ENCODE data around the gene ZBTB45.
"Not testable (repeated sequence)": the region's sequence is repeated elsewhere in the genome, so short reads cannot be mapped to it uniquely, and the experiment has no call there.

DNA sequence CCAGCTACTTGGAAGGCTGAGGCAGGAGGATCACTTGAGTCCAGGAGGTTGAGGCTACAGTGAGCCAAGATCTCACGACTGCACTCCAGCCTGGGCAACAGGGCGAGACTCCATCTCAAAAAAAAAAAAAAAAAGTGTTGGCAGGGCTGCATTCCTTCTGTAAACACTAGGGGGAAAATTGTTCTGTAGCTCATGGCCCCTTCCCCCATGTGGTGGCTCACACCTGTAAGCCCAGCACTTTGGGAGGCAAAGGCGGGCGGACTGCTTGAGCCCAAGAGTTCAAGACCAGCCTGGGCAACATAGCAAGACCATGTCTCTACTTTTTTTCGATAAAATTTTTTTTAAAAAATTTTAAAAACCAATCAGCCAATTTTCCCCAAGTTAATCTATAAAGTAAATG lies 35.3 kb downstream of the ZBTB45 start:
- TF ChIP-seq EZH2phosphoT487 (IDR thresholded peaks at IDR 0.05; ENCODE audit: borderline replicate concordance); SIN3A (IDR thresholded peaks at IDR 0.05; ENCODE audit: low read depth); CEBPB (IDR thresholded peaks at IDR 0.05; ENCODE audit: low read depth); POLR2A (IDR thresholded peaks at IDR 0.05; ENCODE audit: borderline replicate concordance, extremely low read depth, insufficient read depth, insufficient read length); POLR2AphosphoS5 (IDR thresholded peaks at IDR 0.05; ENCODE audit: low read depth, low read length); EZH2 (IDR thresholded peaks at IDR 0.05); ELF1 (IDR thresholded peaks at IDR 0.05; ENCODE audit: borderline replicate concordance, low read depth); JUND (IDR thresholded peaks at IDR 0.05); SP1 (IDR thresholded peaks at IDR 0.05; ENCODE audit: low read depth); TCF7L2 (IDR thresholded peaks at IDR 0.05; ENCODE audit: borderline replicate concordance, extremely low read depth, insufficient read depth, insufficient read length): not testable (repeated sequence)
- TF ChIP-seq, protein P1, sequence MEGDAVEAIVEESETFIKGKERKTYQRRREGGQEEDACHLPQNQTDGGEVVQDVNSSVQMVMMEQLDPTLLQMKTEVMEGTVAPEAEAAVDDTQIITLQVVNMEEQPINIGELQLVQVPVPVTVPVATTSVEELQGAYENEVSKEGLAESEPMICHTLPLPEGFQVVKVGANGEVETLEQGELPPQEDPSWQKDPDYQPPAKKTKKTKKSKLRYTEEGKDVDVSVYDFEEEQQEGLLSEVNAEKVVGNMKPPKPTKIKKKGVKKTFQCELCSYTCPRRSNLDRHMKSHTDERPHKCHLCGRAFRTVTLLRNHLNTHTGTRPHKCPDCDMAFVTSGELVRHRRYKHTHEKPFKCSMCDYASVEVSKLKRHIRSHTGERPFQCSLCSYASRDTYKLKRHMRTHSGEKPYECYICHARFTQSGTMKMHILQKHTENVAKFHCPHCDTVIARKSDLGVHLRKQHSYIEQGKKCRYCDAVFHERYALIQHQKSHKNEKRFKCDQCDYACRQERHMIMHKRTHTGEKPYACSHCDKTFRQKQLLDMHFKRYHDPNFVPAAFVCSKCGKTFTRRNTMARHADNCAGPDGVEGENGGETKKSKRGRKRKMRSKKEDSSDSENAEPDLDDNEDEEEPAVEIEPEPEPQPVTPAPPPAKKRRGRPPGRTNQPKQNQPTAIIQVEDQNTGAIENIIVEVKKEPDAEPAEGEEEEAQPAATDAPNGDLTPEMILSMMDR (IDR thresholded peaks at IDR 0.05 in 2 of 3, conservative IDR thresholded peaks at IDR 0.05 in 1 of 3; ENCODE audit: borderline replicate concordance in 1 of 3, insufficient read depth in 1 of 3, low read depth in 2 of 3, low read length in 2 of 3) = 0 out of 6 replicates have a peak, but pooled peaks of 1 of the 3 experiments have one; percentile 12
- TF ChIP-seq, protein P2, sequence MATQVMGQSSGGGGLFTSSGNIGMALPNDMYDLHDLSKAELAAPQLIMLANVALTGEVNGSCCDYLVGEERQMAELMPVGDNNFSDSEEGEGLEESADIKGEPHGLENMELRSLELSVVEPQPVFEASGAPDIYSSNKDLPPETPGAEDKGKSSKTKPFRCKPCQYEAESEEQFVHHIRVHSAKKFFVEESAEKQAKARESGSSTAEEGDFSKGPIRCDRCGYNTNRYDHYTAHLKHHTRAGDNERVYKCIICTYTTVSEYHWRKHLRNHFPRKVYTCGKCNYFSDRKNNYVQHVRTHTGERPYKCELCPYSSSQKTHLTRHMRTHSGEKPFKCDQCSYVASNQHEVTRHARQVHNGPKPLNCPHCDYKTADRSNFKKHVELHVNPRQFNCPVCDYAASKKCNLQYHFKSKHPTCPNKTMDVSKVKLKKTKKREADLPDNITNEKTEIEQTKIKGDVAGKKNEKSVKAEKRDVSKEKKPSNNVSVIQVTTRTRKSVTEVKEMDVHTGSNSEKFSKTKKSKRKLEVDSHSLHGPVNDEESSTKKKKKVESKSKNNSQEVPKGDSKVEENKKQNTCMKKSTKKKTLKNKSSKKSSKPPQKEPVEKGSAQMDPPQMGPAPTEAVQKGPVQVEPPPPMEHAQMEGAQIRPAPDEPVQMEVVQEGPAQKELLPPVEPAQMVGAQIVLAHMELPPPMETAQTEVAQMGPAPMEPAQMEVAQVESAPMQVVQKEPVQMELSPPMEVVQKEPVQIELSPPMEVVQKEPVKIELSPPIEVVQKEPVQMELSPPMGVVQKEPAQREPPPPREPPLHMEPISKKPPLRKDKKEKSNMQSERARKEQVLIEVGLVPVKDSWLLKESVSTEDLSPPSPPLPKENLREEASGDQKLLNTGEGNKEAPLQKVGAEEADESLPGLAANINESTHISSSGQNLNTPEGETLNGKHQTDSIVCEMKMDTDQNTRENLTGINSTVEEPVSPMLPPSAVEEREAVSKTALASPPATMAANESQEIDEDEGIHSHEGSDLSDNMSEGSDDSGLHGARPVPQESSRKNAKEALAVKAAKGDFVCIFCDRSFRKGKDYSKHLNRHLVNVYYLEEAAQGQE (IDR thresholded peaks at IDR 0.05; ENCODE audit: low read depth) = not testable (repeated sequence)
- TF ChIP-seq, protein P3, sequence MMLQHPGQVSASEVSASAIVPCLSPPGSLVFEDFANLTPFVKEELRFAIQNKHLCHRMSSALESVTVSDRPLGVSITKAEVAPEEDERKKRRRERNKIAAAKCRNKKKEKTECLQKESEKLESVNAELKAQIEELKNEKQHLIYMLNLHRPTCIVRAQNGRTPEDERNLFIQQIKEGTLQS (IDR thresholded peaks at IDR 0.05) = not testable (repeated sequence)
